Lower lobe of right lung (tissue), 2 donors: ENCODE results near the gene SLC27A4. TPM values are rescaled to one million over a fixed set of nuclear protein-coding genes. Genes with fewer than 3 reads are reported as not detected.

Experiments used
- ATAC-seq, 2 donors: fragments of 200-7000 bp; cut with Tn5 transposase; one replicate each; pipeline ENCODE4 v1.9.1; 2020 to 2022; ENCODE audit warnings: mild to moderate bottlenecking in 2 of 2, moderate library complexity in 2 of 2
- DNase-seq: peaks from one replicate; pipeline ENCODE4 v3.0.0-alpha.2; 2020
- H3K27ac ChIP-seq: fragments of 200-600 bp; one replicate; pipeline ENCODE4 v1.8.0; 2022
- H3K27me3 ChIP-seq: fragments of 200-600 bp; one replicate; pipeline ENCODE4 v1.8.0; 2022; ENCODE audit warnings: low read depth
- H3K36me3 ChIP-seq: fragments of 200-600 bp; one replicate; pipeline ENCODE4 v1.8.0; 2022; ENCODE audit warnings: mild to moderate bottlenecking
- H3K4me1 ChIP-seq: fragments of 200-600 bp; one replicate; pipeline ENCODE4 v1.8.0; 2022
- H3K4me3 ChIP-seq: fragments of 200-600 bp; one replicate; pipeline ENCODE4 v1.8.0; 2022; ENCODE audit warnings: mild to moderate bottlenecking
- H3K9me3 ChIP-seq: fragments of 200-600 bp; one replicate; pipeline ENCODE4 v1.8.0; 2022
- intact Hi-C: fragments of 100-400 bp; cut with DNase I; formaldehyde crosslinking; loops from one replicate; pipeline ENCODE4 v1.11.0; 2022
- total RNA-seq: library from RNA; stranded (reverse); fragmentation: NEBNext Ultra II Directional; extraction: Animal tissue kit (Norgen Biotek cat#: 25700); gene quantifications from one replicate; pipeline ENCODE4 v1.2.1, GENCODE V29; 2021
- TF ChIP-seq, protein P1 (sequence below): fragments of 200-600 bp; IDR thresholded peaks from one replicate; pipeline ENCODE4 v1.8.0; 2022; ENCODE audit warnings: antibody characterized with exemption, mild to moderate bottlenecking
- donor health status: DM: no; HTN: yes; CAD: no; lungs with severe emphysema.

SLC27A4 gene
- total RNA-seq, 1 donor from 2014 or later, result 19.5 TPM

- Histone ChIP-seq H3K27ac (no peak overlapping the region), H3K4me3 (no peak overlapping the region), H3K9me3 (no peaks in the 10 kb centered on the region), H3K4me1 (peaks cover 21% of the 10 kb centered on the region), H3K36me3 (peaks cover 36% of the 10 kb centered on the region), H3K27me3 (no peaks in the 10 kb centered on the region)
- DNase-seq, result no peak
- TF ChIP-seq, protein P1, sequence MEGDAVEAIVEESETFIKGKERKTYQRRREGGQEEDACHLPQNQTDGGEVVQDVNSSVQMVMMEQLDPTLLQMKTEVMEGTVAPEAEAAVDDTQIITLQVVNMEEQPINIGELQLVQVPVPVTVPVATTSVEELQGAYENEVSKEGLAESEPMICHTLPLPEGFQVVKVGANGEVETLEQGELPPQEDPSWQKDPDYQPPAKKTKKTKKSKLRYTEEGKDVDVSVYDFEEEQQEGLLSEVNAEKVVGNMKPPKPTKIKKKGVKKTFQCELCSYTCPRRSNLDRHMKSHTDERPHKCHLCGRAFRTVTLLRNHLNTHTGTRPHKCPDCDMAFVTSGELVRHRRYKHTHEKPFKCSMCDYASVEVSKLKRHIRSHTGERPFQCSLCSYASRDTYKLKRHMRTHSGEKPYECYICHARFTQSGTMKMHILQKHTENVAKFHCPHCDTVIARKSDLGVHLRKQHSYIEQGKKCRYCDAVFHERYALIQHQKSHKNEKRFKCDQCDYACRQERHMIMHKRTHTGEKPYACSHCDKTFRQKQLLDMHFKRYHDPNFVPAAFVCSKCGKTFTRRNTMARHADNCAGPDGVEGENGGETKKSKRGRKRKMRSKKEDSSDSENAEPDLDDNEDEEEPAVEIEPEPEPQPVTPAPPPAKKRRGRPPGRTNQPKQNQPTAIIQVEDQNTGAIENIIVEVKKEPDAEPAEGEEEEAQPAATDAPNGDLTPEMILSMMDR, result no peak
- intact Hi-C loops, result no loop called here
- no peak for ATAC-seq
These were observed 33.9 kb downstream of the SLC27A4 start for GRCh38 chr9:128374221-128374675.

DNA sequence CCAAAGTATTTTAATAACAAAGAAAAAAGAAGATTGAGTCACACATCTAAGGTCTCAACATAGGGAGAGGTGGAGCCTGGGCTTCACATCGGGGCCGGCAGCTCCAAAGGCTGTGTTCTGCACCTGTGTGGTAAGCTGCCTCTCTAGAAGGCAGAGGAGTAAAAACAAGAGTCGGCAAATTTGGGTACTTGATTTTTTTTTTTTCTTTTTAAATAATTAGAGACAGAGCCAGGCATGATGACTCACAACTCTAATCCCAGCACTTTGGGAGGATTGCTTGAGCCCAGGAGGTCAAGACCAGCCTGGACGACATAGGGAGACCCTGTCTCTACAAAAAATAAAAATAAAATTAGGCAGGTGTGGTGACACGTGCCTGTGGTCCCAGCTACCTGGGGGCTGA lies 35.5 kb downstream of the SLC27A4 start:
- ATAC-seq, result no peak
- intact Hi-C loops, result no loop called here

GRCh38 chr9:128382261-128382660 lies 41.9 kb downstream of the SLC27A4 start:
- ATAC-seq (no peak), DNase-seq (no peak)
- TF ChIP-seq, protein P1, result no peak
- Histone ChIP-seq H3K27ac (no peak overlapping the region), H3K4me1 (no peaks in the 10 kb centered on the region), H3K27me3 (no peaks in the 10 kb centered on the region), H3K9me3 (no peaks in the 10 kb centered on the region), H3K4me3 (no peak overlapping the region), H3K36me3 (peaks cover 82% of the 10 kb centered on the region)
- intact Hi-C loops, result no loop called here

More for the DNA sequence above, 35.5 kb downstream of the SLC27A4 start:
- H3K9me3 ChIP-seq, result no peaks in the 10 kb centered on the region
- H3K4me1 ChIP-seq, result peaks cover 15% of the 10 kb centered on the region
- H3K36me3 ChIP-seq, result peaks cover 49% of the 10 kb centered on the region
- DNase-seq, result no peak
- no peak overlapping the region for H3K4me3 ChIP-seq
- no peak overlapping the region for H3K27ac ChIP-seq
- TF ChIP-seq, protein P1, result no peak
- no peaks in the 10 kb centered on the region for H3K27me3 ChIP-seq

DNA sequence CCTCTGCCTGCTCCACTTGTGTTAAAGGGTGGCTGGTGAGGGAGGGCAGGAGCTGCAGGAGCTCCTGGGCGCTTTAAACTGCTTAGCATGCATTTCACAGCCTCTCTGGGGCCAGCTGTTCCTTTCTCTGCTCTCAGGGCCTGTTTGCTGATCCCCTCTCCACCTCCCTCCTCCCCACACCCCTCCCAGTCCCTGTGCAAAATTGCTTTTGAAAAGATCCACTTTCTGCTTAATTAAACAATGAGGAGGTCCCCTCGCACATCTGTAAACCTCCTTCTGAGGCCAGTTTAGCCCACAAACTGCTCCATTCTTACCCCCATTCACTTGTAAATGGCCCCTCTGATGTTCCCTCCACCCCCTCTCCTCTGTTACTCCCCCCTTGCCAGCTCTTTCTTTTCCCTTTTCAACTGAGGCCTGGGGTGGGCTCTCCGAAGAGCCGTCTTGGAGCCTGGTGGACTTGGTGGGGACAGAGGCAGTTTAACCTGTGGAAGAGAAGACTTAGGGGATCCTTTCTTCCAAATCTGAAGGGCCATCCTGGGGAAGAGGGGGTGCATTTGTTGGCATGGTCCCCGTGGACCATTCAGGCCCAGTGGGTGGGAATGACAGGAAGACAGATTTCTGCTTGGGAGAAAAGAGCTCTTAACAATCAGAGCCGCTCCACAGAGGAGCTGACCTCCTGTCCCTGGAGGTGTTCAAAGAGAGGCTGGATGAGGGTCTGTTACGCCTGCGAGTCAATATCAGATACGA lies 42.9 kb downstream of the SLC27A4 start:
- Histone ChIP-seq H3K27ac (no peak overlapping the region), H3K36me3 (peaks cover 84% of the 10 kb centered on the region), H3K9me3 (no peaks in the 10 kb centered on the region), H3K4me1 (no peaks in the 10 kb centered on the region), H3K4me3 (no peak overlapping the region), H3K27me3 (no peaks in the 10 kb centered on the region)
- no peak for ATAC-seq
- intact Hi-C loops, result no loop called here
- DNase-seq, result no peak
- TF ChIP-seq, protein P1, result no peak

- no peaks in the 10 kb centered on the region for H3K4me1 ChIP-seq
- ATAC-seq (no peak), DNase-seq (no peak)
- TF ChIP-seq, protein P1, result no peak
- no peak overlapping the region for H3K27ac ChIP-seq
- H3K4me3 ChIP-seq, result no peak overlapping the region
- intact Hi-C loops, result no loop called here
- H3K36me3 ChIP-seq, result peaks cover 84% of the 10 kb centered on the region
- H3K9me3 ChIP-seq, result no peaks in the 10 kb centered on the region
- H3K27me3 ChIP-seq, result no peaks in the 10 kb centered on the region
These were observed 43.5 kb downstream of the SLC27A4 start for GRCh38 chr9:128383791-128384190.
